Spleen (tissue), 11 donors: ENCODE results near the gene PCDHGC4. TPM values are rescaled to one million over a fixed set of nuclear protein-coding genes. Genes with fewer than 3 reads are reported as not detected.
A peak's percentile ranks its signal among the peaks of the same experiment; 100 is the strongest.

Experiments used
- DNase-seq: peaks from one replicate; pipeline ENCODE4 v3.0.0-alpha.2; 2020
- H3K27ac ChIP-seq, 8 donors: fragments of 200-600 bp; sonication (generic) in 7 of 8; 1 replicate in 4 of 8; 2 replicates in 4 of 8; pipeline versions ENCODE4 v1.5.0 to v1.8.0; 2016 to 2021; ENCODE audit warnings: inconsistent platforms in 4 of 8, mild to moderate bottlenecking in 4 of 8, moderate library complexity in 1 of 8
- H3K27me3 ChIP-seq, 7 donors: fragments of 200-600 bp; sonication (generic) in 6 of 7; replicated peaks in 1 of 7; 1 replicate in 4 of 7; 2 replicates in 3 of 7; pipeline versions ENCODE4 v1.5.0 to v1.8.0; 2016 to 2021; ENCODE audit warnings: inconsistent platforms in 3 of 7, mild to moderate bottlenecking in 1 of 7
- H3K36me3 ChIP-seq, 6 donors: fragments of 200-600 bp; sonication (generic) in 5 of 6; 1 replicate in 4 of 6; 2 replicates in 2 of 6; pipeline versions ENCODE4 v1.5.0 to v1.8.0; 2016 to 2021; ENCODE audit warnings: inconsistent platforms in 2 of 6
- H3K4me1 ChIP-seq, 6 donors: fragments of 200-600 bp; sonication (generic) in 5 of 6; 1 replicate in 3 of 6; 2 replicates in 3 of 6; pipeline versions ENCODE4 v1.5.0 to v1.8.0; 2016 to 2021; ENCODE audit warnings: inconsistent platforms in 3 of 6
- H3K4me3 ChIP-seq, 8 donors: fragments of 200-600 bp; sonication (generic) in 7 of 8; 1 replicate in 4 of 8; 2 replicates in 4 of 8; pipeline versions ENCODE4 v1.5.0 to v1.8.0; 2016 to 2021; ENCODE audit warnings: inconsistent platforms in 4 of 8, mild to moderate bottlenecking in 4 of 8, moderate library complexity in 2 of 8
- H3K9me3 ChIP-seq, 8 donors: fragments of 200-600 bp; sonication (generic) in 7 of 8; 1 replicate in 4 of 8; 2 replicates in 4 of 8; pipeline versions ENCODE4 v1.5.0 to v1.8.0; 2016 to 2021; ENCODE audit warnings: inconsistent platforms in 4 of 8
- CTCF ChIP-seq, 11 experiments: fragments of 200-600 bp in 7 of 11; fragments of 450-650 bp in 4 of 11; sonication (generic) in 4 of 11; IDR thresholded peaks in 8 of 11; conservative IDR thresholded peaks in 3 of 11; 1 replicate in 7 of 11; 2 replicates in 4 of 11; pipeline versions ENCODE4 v1.4.0 to v1.8.0; 2016 to 2021; ENCODE audit warnings: antibody characterized with exemption in 11 of 11, inconsistent platforms in 4 of 11, mild to moderate bottlenecking in 1 of 11
- POLR2A ChIP-seq, 3 donors: fragments of 450-650 bp; IDR thresholded peaks; one replicate each; pipeline ENCODE4 v1.5.1; 2017; ENCODE audit warnings: antibody characterized with exemption in 3 of 3, mild to moderate bottlenecking in 1 of 3
- POLR2AphosphoS5 ChIP-seq, 3 donors: sonication (generic); formaldehyde crosslinking; IDR thresholded peaks; one replicate each; pipeline ENCODE4 v1.5.1; 2017; ENCODE audit warnings: antibody characterized with exemption in 3 of 3
- WGBS, 5 donors: extraction: QIAGEN DNeasy Blood & Tissue Kit in 3 of 5; methylation state at CpG; one replicate each; pipeline versions ENCODE4 v1.1.5 to v1.1.7; 2013 to 2018; 5-methylcytosine and 5-hydroxymethylcytosine counted together
- intact Hi-C: fragments of 100-400 bp; cut with DNase I; formaldehyde crosslinking; loops from one replicate; pipeline ENCODE4 v1.15.0; 2023; ENCODE audit warnings: low total_unique reads
- polyA plus RNA-seq, 3 donors: library from polyadenylated mRNA; stranded (reverse); fragments of 200-250 nt; gene quantifications; one replicate each; pipeline ENCODE4 v1.2.1, GENCODE V29; 2013
- total RNA-seq, 7 donors: library from RNA; depleted of rRNA in 3 of 7; stranded (reverse); fragments of >200 nt in 3 of 7; fragmentation: NEBNext Ultra II Directional in 4 of 7; extraction: Animal tissue kit (Norgen Biotek cat#: 25700) in 4 of 7; gene quantifications; one replicate each; pipeline versions ENCODE4 v1.1.0 to v1.2.1, GENCODE V29; 2016 to 2021
- donor health status: healthy with polysubstance abuse.
- donor health status: DM: no; HTN: no; CAD: no; lungs with moderate emphysema.
- donor health status: DM: no; HTN: no; CAD: no.
- donor health status: Bipolar disorder and iron deficiency.
- donor health status: healthy.
- donor health status: DM: no; HTN: no; CAD: no.
- donor health status: DM: yes; HTN: yes; CAD: no.

The PCDHGC4 gene
- total and polyA plus RNA-seq, 10 donors = 0.03 to 3.9 (median 1.4) TPM; not detected in 1

GRCh38 chr5:141516672-141517025 is 31.8 kb downstream of the PCDHGC4 start:
- Histone ChIP-seq H3K27me3 (no peaks in the 10 kb centered on the region), H3K4me1 (peaks cover 16 to 100% (median 61%) of the 10 kb centered on the region in 6 donors), H3K9me3 (no peaks in the 10 kb centered on the region), H3K36me3 (peaks cover 0 to 79% (median 35%) of the 10 kb centered on the region in 6 donors), H3K4me3 (no peak overlapping the region), H3K27ac (peak overlapping the region in 4 of 8 donors; percentile 65 to 87 (median 83))
- intact Hi-C loops = no loop called here
- WGBS, 5 donors = 65 to 91% (median 80%) methylated on average over 3 to 8 of the region's 8 CpGs
- DNase-seq = no peak
- no peak for TF ChIP-seq POLR2A (IDR thresholded peaks at IDR 0.05)
- TF ChIP-seq POLR2AphosphoS5 (IDR thresholded peaks at IDR 0.05) = peak in 1 of 3 donors; percentile 18

- WGBS, 5 donors = 61 to 86% (median 73%) methylated on average over 8 of the region's 8 CpGs
- no peak for TF ChIP-seq CTCF (IDR thresholded peaks at IDR 0.05 in 8 of 11, conservative IDR thresholded peaks at IDR 0.05 in 3 of 11)
- TF ChIP-seq POLR2A (IDR thresholded peaks at IDR 0.05) = no peak
- TF ChIP-seq POLR2AphosphoS5 (IDR thresholded peaks at IDR 0.05) = no peak
- Histone ChIP-seq H3K36me3 (peaks cover 0 to 83% (median 38%) of the 10 kb centered on the region in 6 donors), H3K27ac (peak overlapping the region in 4 of 8 donors; percentile 13 to 87 (median 44)), H3K4me3 (no peak overlapping the region), H3K27me3 (no peaks in the 10 kb centered on the region), H3K4me1 (peaks cover 16 to 100% (median 63%) of the 10 kb centered on the region in 6 donors), H3K9me3 (no peaks in the 10 kb centered on the region)
- peak; percentile 72 for DNase-seq
- intact Hi-C loops = no loop called here
Measured at GRCh38 chr5:141517312-141517711, 32.5 kb downstream of the PCDHGC4 start.

DNA sequence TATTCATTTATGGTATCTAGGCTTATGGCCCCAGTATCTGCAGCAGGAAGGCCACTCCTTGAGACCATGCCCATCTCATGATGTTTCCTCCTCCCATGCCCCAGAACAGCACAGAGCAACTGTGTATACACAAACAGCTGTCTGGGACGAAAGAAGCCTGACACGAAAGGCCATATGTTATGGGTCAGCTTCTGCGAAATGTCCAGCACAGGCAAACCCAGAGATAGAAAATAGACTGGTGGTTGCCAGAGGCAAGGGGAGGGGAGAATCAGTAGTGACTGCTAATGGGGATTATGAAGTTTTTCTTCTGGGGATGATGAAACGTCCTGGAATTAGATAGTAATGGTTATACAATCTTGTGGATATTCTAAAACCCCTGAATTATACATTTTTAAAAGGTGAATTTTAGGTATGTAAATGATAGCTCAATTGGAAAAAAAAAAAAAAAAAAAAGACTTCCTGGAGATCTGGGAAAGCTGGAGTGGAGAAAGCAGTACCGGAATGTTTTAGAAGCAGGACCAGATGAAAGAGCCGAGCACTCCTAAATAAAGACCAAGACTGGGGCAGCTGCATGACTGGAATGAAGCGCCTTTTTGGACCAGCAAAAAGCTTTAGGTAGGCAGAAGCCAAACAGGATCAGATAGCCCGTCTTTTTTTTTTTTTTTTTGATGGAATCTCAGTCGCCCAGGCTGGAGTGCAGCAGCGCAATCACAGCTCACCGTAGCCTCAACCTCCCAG is 33.2 kb downstream of the PCDHGC4 start:
- Histone ChIP-seq H3K36me3 (peaks cover 0 to 91% (median 44%) of the 10 kb centered on the region in 6 donors), H3K4me3 (no peak overlapping the region), H3K27me3 (no peaks in the 10 kb centered on the region), H3K27ac (peak overlapping the region in 4 of 8 donors; percentile 13 to 87 (median 44)), H3K4me1 (peaks cover 16 to 100% (median 63%) of the 10 kb centered on the region in 6 donors), H3K9me3 (no peaks in the 10 kb centered on the region)
- intact Hi-C loops = no loop called here
- DNase-seq = peak; percentile 21
- TF ChIP-seq POLR2AphosphoS5 (IDR thresholded peaks at IDR 0.05) = no peak
- TF ChIP-seq CTCF (IDR thresholded peaks at IDR 0.05 in 8 of 11, conservative IDR thresholded peaks at IDR 0.05 in 3 of 11) = no peak
- TF ChIP-seq POLR2A (IDR thresholded peaks at IDR 0.05) = no peak
- WGBS, 5 donors = 89 to 90% (median 90%) methylated on average over 11 of the region's 11 CpGs

- Histone ChIP-seq H3K9me3 (no peaks in the 10 kb centered on the region), H3K4me3 (no peak overlapping the region), H3K27ac (peak overlapping the region in 1 of 8 donors; percentile 87), H3K27me3 (no peaks in the 10 kb centered on the region), H3K36me3 (peaks cover 0 to 96% (median 49%) of the 10 kb centered on the region in 6 donors), H3K4me1 (peaks cover 14 to 100% (median 57%) of the 10 kb centered on the region in 6 donors)
- intact Hi-C loops = no loop called here
- TF ChIP-seq POLR2A (IDR thresholded peaks at IDR 0.05) (no peak), POLR2AphosphoS5 (IDR thresholded peaks at IDR 0.05) (no peak), CTCF (IDR thresholded peaks at IDR 0.05 in 8 of 11, conservative IDR thresholded peaks at IDR 0.05 in 3 of 11) (no peak)
- no peak for DNase-seq
- 95 to 100% (median 100%) methylated on average over 1 of the region's 1 CpG for WGBS, 5 donors
Measured at GRCh38 chr5:141518618-141519015, 33.8 kb downstream of the PCDHGC4 start.
